Measurements from ENCODE around the gene COL17A1.

The COL17A1 gene

GRCh38 chr10:104092749-104093148, 7.1 kb upstream of the COL17A1 start:
- no peak for DNase-seq

GRCh38 chr10:104090611-104091010, 4.9 kb upstream of the COL17A1 start:
- no peak for DNase-seq

GRCh38 chr10:104089621-104090020, 3.9 kb upstream of the COL17A1 start:
- no peak for DNase-seq

GRCh38 chr10:104088239-104088638, 2.6 kb upstream of the COL17A1 start:
- DNase-seq, result no peak

GRCh38 chr10:104084482-104085142, 1.1 kb downstream of the COL17A1 start:
- DNase-seq, result no peak

- DNase-seq, result no peak
These were observed 3.7 kb downstream of the COL17A1 start for GRCh38 chr10:104081998-104082397.

- DNase-seq, result peak; percentile 45
These were observed 4.9 kb downstream of the COL17A1 start for GRCh38 chr10:104080762-104081161.

GRCh38 chr10:104077663-104078151, 8.0 kb downstream of the COL17A1 start:
- DNase-seq, result no peak

- DNase-seq, result no peak
These were observed 8.4 kb downstream of the COL17A1 start for GRCh38 chr10:104077247-104077646.

- DNase-seq, result peak; percentile 10
These were observed 8.9 kb downstream of the COL17A1 start for GRCh38 chr10:104076743-104077160.

GRCh38 chr10:104074505-104074904, 11.2 kb downstream of the COL17A1 start:
- DNase-seq, result no peak

- no peak for DNase-seq
These were observed 12.9 kb downstream of the COL17A1 start for GRCh38 chr10:104072786-104073185.

- DNase-seq, result no peak
These were observed 16.1 kb downstream of the COL17A1 start for GRCh38 chr10:104069613-104070012.

- no peak for DNase-seq
These were observed 18.2 kb downstream of the COL17A1 start for GRCh38 chr10:104067525-104067924.

- no peak for DNase-seq
These were observed 18.7 kb downstream of the COL17A1 start for GRCh38 chr10:104066945-104067344.

GRCh38 chr10:104065748-104066147, 19.9 kb downstream of the COL17A1 start:
- no peak for DNase-seq

- DNase-seq, result no peak
These were observed 24.5 kb downstream of the COL17A1 start for GRCh38 chr10:104061196-104061595.

GRCh38 chr10:104059364-104059763, 26.3 kb downstream of the COL17A1 start:
- no peak for DNase-seq

- no peak for DNase-seq
These were observed 28.0 kb downstream of the COL17A1 start for GRCh38 chr10:104057717-104058116.

GRCh38 chr10:104056619-104057273, 28.9 kb downstream of the COL17A1 start:
- no peak for DNase-seq

GRCh38 chr10:104054430-104054829, 31.2 kb downstream of the COL17A1 start:
- no peak for DNase-seq

GRCh38 chr10:104053201-104053600, 32.5 kb downstream of the COL17A1 start:
- no peak for DNase-seq

GRCh38 chr10:104052431-104052830, 33.2 kb downstream of the COL17A1 start:
- DNase-seq, result no peak

- no peak for DNase-seq
These were observed 36.0 kb downstream of the COL17A1 start for GRCh38 chr10:104049504-104050250.

Data from NCI-H774 (cell line).